ACHN (cell line): Measurements from ENCODE around the gene R3HDM2.
A peak's percentile ranks its signal among the peaks of the same experiment; 100 is the strongest.

Source experiments
- DNase-seq: peaks from one replicate; pipeline ENCODE4 v3.0.0-alpha.2; 2015
- in situ Hi-C: cut with HindIII; loops from 2 replicates; pipeline ENCODE4 v1.10.0; 2017; ENCODE audit warnings: low sequenced_read_pairs, low pct_ligation_motif_present, low pct_unique_long_range_greater_than_20kb

R3HDM2 gene

GRCh38 chr12:57232156-57232756, 198.6 kb downstream of the R3HDM2 start:
- DNase-seq = no peak
- in situ Hi-C loops = no loop called here

GRCh38 chr12:57231276-57232021, 199.4 kb downstream of the R3HDM2 start:
- no peak for DNase-seq
- in situ Hi-C loops = no loop called here

- in situ Hi-C loops = no loop called here
- DNase-seq = no peak
These were observed 200.3 kb downstream of the R3HDM2 start for GRCh38 chr12:57230381-57231155.

- in situ Hi-C loops = no loop called here
These were observed 201.0 kb downstream of the R3HDM2 start, which contains the start of gene SHMT2 for GRCh38 chr12:57229634-57230380. TSS of gene SHMT2 (plus strand) at chr12:57229711. CDS start at chr12:57229779, 68 bp downstream.

GRCh38 chr12:57229046-57229633, 201.7 kb downstream of the R3HDM2 start:
- in situ Hi-C loops = no loop called here
- no peak for DNase-seq

More at GRCh38 chr12:57229634-57230380, 201.0 kb downstream of the R3HDM2 start, which contains the start of gene SHMT2:
- DNase-seq = peak; percentile 99

GRCh38 chr12:57227315-57228115, 203.3 kb downstream of the R3HDM2 start:
- DNase-seq = no peak
- in situ Hi-C loops = no loop called here

GRCh38 chr12:57226588-57227314, 204.1 kb downstream of the R3HDM2 start:
- in situ Hi-C loops = no loop called here
- DNase-seq = no peak

GRCh38 chr12:57225680-57226210, 205.1 kb downstream of the R3HDM2 start:
- in situ Hi-C loops = no loop called here
- DNase-seq = no peak

GRCh38 chr12:57224973-57225679, 205.7 kb downstream of the R3HDM2 start:
- no peak for DNase-seq
- in situ Hi-C loops = no loop called here

- in situ Hi-C loops = no loop called here
- no peak for DNase-seq
These were observed 206.4 kb downstream of the R3HDM2 start for GRCh38 chr12:57224278-57224972.

GRCh38 chr12:57223191-57224165, 207.4 kb downstream of the R3HDM2 start:
- DNase-seq = no peak
- in situ Hi-C loops = no loop called here

GRCh38 chr12:57222286-57223190, 208.3 kb downstream of the R3HDM2 start:
- no peak for DNase-seq
- in situ Hi-C loops = no loop called here

GRCh38 chr12:57221169-57221917, 209.5 kb downstream of the R3HDM2 start:
- in situ Hi-C loops = no loop called here
- no peak for DNase-seq
